SU-DHL-6 (cell line): ENCODE results near the gene ENTPD8.

ENCODE experiments used
- EZH2phosphoT487 ChIP-seq: fragments of 200-600 bp; sonication (generic), shearing (Covaris generic); conservative IDR thresholded peaks from 2 replicates; pipeline ENCODE4 v1.6.1; 2018; ENCODE audit warnings: mild to moderate bottlenecking, antibody characterized with exemption, low read length, moderate library complexity, mixed read lengths
- TF ChIP-seq, protein P1 (sequence below): fragments of 200-600 bp; sonication (generic); IDR thresholded peaks from one replicate; pipeline ENCODE4 v1.5.1; 2017; ENCODE audit warnings: antibody characterized with exemption, mild to moderate bottlenecking, low read length, moderate library complexity; ENCODE audit not compliant: insufficient read depth, poor library complexity, severe bottlenecking

DNA sequence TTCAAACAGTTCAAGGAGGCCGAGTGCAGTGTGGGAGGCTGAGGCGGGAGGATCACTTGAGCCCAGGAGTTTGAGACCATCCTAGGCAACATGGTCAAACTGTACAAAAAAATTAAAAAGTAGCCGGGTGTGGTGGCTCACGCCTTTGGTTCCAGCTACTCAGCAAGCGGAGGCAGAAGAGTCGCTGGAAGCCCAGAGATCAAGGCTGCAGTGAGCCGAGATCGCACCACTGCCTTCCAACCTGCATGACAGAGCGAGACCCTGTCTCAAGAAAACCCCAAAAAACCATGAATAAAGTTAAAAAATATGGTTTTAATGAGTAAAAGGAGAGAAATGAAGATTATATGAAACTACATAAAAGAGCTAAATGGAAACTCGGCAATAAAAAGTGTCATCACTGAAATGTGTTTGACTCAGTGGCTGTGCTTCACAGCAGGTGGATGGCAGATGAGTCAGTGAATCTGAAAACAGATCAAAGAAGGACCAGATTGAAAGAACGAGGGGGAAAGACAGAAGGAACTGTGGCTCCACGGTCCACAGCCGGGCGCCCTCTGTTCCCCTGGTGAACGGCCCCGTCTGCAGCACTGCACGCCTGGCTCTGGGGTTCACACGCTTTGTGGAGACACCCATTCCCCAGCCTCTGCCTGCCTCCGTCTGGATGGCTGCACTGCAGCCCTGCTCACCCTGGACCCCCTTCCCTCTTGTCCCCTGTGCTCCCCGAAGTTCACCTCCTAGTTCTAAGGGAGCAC is 43.3 kb downstream of the ENTPD8 start:
- TF ChIP-seq, protein P1, sequence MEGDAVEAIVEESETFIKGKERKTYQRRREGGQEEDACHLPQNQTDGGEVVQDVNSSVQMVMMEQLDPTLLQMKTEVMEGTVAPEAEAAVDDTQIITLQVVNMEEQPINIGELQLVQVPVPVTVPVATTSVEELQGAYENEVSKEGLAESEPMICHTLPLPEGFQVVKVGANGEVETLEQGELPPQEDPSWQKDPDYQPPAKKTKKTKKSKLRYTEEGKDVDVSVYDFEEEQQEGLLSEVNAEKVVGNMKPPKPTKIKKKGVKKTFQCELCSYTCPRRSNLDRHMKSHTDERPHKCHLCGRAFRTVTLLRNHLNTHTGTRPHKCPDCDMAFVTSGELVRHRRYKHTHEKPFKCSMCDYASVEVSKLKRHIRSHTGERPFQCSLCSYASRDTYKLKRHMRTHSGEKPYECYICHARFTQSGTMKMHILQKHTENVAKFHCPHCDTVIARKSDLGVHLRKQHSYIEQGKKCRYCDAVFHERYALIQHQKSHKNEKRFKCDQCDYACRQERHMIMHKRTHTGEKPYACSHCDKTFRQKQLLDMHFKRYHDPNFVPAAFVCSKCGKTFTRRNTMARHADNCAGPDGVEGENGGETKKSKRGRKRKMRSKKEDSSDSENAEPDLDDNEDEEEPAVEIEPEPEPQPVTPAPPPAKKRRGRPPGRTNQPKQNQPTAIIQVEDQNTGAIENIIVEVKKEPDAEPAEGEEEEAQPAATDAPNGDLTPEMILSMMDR: no peak
- TF ChIP-seq EZH2phosphoT487: no peak
